C4-2B (cell line): ENCODE measurements around the gene SRCIN1.

ENCODE experiments used
- CTCF ChIP-seq: fragments of 450-650 bp; conservative IDR thresholded peaks from 2 replicates; pipeline ENCODE4 v1.5.1; 2017; ENCODE audit warnings: mild to moderate bottlenecking
- ZFX ChIP-seq: fragments of 450-650 bp; IDR thresholded peaks from 2 replicates; pipeline ENCODE4 v1.6.1; 2017

- TF ChIP-seq CTCF (no peak), ZFX (no peak)
Observed at GRCh38 chr17:38549285-38549684, 56.5 kb downstream of the SRCIN1 start.
